AG09309 (cell line): ENCODE results near the gene FKTN.

ENCODE experiments used
- DNase-seq: peaks from one replicate; pipeline ENCODE4 v3.0.0-alpha.2; 2010; ENCODE audit warnings: low read depth
- H3K4me3 ChIP-seq: 2 replicates; pipeline ENCODE4 v1.5.1; 2011; ENCODE audit warnings: mild to moderate bottlenecking, low read depth, low read length, moderate library complexity; ENCODE audit not compliant: control insufficient read depth
- TF ChIP-seq, protein P1 (sequence below): IDR thresholded peaks from 2 replicates; pipeline ENCODE4 v1.5.1; 2011; ENCODE audit warnings: mild to moderate bottlenecking, low read depth, low read length, inconsistent platforms; ENCODE audit not compliant: insufficient read depth, control insufficient read depth; ENCODE audit errors: missing control alignments

The FKTN gene

DNA sequence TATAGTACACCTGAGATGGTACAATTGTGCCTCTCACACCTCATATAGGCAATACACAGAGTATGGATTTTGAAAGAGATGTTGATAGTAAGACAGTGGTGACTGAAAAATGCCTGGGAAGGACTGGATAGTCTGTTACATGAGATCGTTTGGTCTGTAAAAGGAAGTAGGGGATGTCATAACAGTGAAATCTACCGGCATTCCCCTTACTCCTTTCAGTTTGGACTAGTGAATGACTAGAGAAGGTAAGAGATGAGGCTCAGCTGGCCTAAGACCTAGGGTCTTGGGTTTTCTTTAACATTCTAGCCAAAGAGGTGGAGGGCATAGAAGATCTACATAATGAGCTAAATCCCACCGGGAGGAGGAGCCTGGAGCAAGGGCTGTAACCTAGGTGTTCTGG is 112.4 kb downstream of the FKTN start:
- no peak for DNase-seq
- H3K4me3 ChIP-seq: no peak overlapping the region
- TF ChIP-seq, protein P1, sequence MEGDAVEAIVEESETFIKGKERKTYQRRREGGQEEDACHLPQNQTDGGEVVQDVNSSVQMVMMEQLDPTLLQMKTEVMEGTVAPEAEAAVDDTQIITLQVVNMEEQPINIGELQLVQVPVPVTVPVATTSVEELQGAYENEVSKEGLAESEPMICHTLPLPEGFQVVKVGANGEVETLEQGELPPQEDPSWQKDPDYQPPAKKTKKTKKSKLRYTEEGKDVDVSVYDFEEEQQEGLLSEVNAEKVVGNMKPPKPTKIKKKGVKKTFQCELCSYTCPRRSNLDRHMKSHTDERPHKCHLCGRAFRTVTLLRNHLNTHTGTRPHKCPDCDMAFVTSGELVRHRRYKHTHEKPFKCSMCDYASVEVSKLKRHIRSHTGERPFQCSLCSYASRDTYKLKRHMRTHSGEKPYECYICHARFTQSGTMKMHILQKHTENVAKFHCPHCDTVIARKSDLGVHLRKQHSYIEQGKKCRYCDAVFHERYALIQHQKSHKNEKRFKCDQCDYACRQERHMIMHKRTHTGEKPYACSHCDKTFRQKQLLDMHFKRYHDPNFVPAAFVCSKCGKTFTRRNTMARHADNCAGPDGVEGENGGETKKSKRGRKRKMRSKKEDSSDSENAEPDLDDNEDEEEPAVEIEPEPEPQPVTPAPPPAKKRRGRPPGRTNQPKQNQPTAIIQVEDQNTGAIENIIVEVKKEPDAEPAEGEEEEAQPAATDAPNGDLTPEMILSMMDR: no peak

DNA sequence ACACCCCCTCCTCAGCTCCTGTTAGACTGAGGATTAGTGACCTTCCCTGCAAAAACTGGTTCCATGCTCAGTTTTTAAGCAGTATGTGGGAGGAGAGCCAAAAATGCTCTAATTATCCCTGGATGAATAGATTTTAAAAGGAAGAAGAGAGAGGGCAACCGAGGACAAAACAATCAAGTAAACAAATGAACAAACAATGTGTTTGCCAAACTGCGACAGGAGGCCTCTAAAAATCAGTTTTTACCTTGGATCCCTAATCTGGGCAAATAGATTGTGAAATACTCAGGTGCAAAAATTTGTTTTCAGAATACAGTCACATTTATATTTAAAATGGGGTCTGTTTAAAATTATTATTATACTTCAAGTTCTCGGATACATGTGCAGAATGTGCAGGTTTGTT is 112.8 kb downstream of the FKTN start:
- H3K4me3 ChIP-seq: no peak overlapping the region
- DNase-seq: no peak
- TF ChIP-seq, protein P1: no peak

DNA sequence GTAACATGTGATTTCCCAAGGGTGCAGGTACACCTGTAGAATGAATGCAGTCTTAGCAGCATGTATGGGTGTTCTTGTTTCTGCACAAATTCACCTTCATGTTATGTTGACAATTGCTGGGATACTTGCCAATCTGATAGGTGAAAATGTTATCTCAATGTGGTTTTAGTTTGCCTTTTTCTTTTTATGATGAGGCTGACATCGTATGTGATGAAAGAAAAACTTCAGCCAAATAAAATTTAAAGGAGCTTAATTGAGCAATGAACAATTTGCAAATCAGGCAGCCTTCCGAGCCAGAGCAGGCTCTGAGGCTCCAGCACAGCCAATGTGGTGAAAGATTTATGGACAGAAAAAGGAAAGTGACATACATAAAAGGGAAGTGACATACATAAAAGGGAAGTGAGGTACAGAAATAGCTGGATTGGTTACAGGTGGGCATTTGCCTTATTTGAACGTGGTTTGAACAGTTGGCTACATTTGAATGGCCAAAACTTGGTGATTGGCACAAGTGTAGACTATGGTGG is 114.8 kb downstream of the FKTN start:
- TF ChIP-seq, protein P1: no peak
- H3K4me3 ChIP-seq: no peak overlapping the region
- DNase-seq: no peak

DNA sequence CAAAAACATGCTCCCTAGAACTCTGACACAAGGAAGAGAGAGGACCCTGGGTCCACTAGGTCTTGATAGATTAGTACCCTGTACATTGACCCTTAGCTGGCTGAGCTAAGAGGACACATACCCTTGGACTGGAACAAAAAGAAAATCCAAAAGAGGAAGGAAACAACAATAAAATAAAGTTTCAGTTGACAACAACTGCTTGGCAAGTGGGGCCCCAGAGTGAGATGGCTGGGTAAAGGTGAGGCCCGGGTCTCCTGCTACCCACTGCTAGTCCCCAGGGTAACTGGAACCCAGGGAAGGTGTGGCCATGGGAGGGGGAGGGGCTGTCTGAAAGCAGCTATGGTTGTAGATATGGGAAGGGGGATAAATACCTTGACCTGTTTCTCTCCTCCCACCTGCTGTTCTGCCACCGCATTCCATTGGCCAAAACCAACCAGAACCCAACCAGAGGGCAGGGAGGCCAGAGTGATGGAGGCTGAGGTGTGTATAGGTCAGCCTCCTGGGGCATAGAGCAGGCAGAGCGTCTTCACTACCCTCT is 116.0 kb downstream of the FKTN start:
- TF ChIP-seq, protein P1: no peak
- no peak overlapping the region for H3K4me3 ChIP-seq
- DNase-seq: no peak

DNA sequence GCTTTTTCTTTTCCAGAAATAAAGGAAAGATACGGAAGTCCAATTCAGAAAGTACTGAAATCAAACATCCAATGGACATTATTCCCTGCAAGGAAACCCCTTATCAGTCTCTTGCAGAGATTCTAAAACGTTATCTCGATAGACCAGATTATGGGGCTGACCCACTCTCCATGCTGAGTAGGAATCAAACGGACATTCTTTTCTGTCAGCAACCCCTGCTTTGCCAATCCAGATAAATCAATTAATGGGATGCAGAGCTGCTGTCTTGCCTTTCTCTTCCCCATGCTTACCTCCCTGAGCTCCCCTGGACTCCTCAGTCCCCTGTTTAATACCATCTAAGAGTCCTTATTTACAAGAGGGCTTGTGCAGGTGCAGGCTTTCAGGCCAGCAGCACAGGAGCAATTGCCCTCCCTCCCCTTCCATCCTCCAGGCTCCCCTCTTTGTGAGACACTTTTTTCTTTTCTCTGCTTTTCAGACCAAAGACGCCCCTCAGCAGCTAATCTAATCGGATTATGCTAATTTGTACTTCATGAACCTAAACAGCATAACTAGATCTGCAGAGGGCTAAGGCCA is 118.5 kb downstream of the FKTN start:
- TF ChIP-seq, protein P1: no peak
- H3K4me3 ChIP-seq: no peak overlapping the region
- no peak for DNase-seq

DNA sequence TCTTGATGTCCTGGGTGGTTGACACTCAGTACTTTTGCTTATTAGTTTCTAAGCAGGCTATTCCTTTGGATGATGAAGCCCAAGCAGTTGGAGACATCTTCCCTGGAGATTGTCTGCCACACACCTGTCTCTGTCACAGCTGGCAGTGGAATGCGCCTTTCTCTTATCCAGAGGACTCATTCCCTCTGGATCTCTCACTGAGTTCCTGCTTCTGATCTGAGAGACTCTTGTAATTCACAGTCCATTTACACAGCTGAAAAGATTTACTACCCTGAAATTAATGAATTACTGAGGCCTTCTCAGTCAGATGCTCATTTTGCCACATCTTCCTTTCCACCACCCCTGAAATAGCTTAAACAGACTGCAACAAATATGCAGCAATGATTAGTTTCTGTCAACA is 120.2 kb downstream of the FKTN start:
- TF ChIP-seq, protein P1: no peak
- no peak for DNase-seq
- H3K4me3 ChIP-seq: no peak overlapping the region
